ENCODE data around the gene TMEM151A. TPM values are rescaled to one million over a fixed set of nuclear protein-coding genes. Genes with fewer than 3 reads are reported as not detected.
A peak's percentile ranks its signal among the peaks of the same experiment; 100 is the strongest.

Gene TMEM151A
- total and polyA plus RNA-seq, 11 donors = 0.08 to 7.9 (median 0.12) TPM; not detected in 5

DNA sequence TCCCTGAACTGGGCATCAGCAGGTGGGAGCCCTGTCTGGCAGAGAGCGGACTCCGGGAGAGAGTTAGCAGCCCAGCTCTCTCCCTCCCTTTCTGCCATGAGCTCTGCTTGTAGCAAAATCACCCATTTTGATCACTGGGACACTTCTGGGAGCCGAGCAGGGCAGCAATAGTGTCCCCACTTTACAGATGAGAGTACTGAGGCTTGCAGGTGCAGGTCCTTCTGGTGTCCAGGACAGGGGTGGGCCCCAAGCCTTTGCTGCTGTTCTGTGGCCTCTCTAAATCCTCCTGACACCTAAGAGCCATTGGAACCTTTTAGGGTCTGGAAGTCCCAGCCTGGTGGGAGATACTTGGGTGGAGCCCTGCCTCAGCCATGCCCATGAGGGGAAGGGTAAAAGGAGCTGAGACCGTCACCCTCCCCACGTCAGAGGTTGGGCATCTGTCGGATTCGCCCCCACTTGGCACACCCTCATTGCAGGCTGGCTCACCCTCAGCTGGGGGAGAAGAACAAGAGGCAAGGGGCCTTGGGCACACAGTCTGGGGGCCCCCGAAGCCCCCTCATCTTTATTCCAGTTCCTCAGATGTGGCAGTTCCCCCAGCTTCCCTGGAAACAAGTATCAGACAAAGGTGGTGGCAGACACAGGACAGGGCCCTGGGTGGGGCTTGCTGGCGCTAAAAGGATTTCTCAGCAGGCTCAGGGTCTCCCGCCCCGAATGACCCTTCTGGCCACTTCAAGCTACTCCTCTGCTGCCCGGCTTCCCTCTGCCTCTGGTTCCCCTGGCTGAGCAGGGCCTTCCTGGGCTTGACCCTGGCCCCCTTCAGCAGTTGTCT lies 40.1 kb downstream of the TMEM151A start:
- no peaks in the 10 kb centered on the region for H3K27me3 ChIP-seq
- DNase-seq (peak in 2 of 5 donors; percentile 11 to 35), ATAC-seq (no peak)
- no peak overlapping the region for H3K27ac ChIP-seq
- no peaks in the 10 kb centered on the region for H3K9me3 ChIP-seq
- peaks cover 7 to 46% (median 36%) of the 10 kb centered on the region in 12 donors for H3K4me1 ChIP-seq
- peaks cover 0 to 19% (median 0%) of the 10 kb centered on the region in 9 donors for H3K36me3 ChIP-seq
- TF ChIP-seq POLR2A (IDR thresholded peaks at IDR 0.05) = no peak
- TF ChIP-seq, protein P1, sequence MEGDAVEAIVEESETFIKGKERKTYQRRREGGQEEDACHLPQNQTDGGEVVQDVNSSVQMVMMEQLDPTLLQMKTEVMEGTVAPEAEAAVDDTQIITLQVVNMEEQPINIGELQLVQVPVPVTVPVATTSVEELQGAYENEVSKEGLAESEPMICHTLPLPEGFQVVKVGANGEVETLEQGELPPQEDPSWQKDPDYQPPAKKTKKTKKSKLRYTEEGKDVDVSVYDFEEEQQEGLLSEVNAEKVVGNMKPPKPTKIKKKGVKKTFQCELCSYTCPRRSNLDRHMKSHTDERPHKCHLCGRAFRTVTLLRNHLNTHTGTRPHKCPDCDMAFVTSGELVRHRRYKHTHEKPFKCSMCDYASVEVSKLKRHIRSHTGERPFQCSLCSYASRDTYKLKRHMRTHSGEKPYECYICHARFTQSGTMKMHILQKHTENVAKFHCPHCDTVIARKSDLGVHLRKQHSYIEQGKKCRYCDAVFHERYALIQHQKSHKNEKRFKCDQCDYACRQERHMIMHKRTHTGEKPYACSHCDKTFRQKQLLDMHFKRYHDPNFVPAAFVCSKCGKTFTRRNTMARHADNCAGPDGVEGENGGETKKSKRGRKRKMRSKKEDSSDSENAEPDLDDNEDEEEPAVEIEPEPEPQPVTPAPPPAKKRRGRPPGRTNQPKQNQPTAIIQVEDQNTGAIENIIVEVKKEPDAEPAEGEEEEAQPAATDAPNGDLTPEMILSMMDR (IDR thresholded peaks at IDR 0.05) = no peak
- H3K4me3 ChIP-seq = no peak overlapping the region
- intact Hi-C loops (cut with DNase I) = no loop called here
- WGBS, 4 donors = 75 to 89% (median 83%) methylated on average over 11 to 12 of the region's 12 CpGs

DNA sequence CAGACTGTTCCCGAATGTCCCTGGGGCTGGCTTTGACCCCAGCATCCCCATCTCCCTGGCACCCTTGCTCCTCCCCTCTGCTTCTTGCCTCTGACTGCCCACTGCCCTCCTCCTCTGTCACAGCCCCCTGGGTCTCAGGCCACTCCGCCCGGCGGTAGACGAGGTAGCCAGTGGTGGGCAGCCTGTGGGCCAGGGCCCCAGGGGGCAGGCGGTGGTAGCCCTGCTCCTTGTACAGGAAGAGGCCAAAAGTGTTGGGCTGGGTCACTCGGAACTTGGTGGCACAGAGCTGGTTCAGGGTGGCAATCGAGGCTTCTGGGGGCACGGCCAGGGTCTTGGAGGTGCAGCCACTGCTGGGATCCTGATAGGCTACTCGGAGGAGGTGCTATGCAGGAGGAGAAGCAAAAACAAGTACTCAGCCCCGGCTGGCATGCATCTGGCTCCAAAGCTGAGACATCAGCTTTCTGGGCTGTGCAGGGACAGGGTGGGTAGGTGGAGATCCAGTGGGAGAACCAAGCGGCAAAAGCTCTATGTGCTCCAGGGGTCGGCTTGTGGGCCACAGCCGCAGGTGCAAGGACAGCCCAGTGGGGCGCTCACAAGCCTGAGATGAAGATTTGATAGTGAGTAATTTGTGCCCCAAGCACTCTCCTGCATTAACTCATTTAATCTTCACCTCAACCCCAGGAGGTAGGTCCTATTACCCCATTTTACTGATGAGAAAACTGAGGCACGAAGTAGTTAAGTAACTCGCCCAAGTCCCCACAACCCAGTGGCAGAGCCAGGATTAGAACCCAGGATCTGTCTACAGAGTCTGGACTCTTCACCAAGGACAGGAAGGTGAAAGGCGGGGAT lies 40.9 kb downstream of the TMEM151A start:
- 73 to 85% (median 81%) methylated on average over 17 to 18 of the region's 18 CpGs for WGBS, 4 donors
- DNase-seq (peak in 1 of 5 donors; percentile 10), ATAC-seq (no peak)
- Histone ChIP-seq H3K36me3 (peaks cover 0 to 25% (median 6%) of the 10 kb centered on the region in 9 donors), H3K4me1 (peaks cover 7 to 48% (median 32%) of the 10 kb centered on the region in 12 donors), H3K4me3 (no peak overlapping the region), H3K27ac (no peak overlapping the region), H3K27me3 (no peaks in the 10 kb centered on the region), H3K9me3 (no peaks in the 10 kb centered on the region)
- TF ChIP-seq, protein P1 (IDR thresholded peaks at IDR 0.05) = no peak
- no peak for TF ChIP-seq POLR2A (IDR thresholded peaks at IDR 0.05)
- intact Hi-C loops (cut with DNase I) = no loop called here

DNA sequence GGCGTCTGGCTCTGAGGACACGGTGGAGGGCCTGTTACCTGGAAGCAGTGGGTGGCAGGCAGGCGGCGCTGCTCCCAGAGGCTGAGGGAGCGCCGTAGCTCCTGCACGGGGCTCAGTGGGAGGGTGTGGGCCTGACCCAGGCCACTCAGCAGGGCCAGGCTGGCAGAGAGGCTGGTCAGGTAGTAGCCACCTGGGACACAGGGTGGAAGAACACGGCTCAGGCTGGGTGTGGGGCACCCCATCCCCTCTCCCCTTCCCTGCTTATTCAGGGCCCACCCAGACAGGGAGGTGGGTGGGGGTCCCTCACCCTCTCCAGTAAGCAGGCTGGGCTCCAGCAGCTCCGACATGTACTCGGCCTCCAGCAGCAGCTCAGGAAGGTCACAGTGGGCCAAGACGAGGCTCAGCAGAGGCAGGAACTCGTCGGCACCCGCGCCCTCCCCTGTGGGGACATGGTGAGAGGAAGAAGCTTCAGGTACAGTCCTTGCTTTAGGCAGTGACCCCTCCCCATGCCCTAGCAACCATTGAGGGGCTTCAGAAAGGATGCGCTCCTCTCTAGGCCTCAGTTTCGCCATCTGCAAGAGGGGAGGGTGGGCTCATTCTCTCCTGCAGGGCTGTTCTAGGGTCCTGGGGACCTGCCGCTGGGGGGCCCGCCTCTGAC lies 41.7 kb downstream of the TMEM151A start:
- Histone ChIP-seq H3K27ac (no peak overlapping the region), H3K9me3 (no peaks in the 10 kb centered on the region), H3K36me3 (peaks cover 0 to 31% (median 8%) of the 10 kb centered on the region in 9 donors), H3K27me3 (no peaks in the 10 kb centered on the region), H3K4me1 (peaks cover 7 to 43% (median 26%) of the 10 kb centered on the region in 12 donors), H3K4me3 (no peak overlapping the region)
- DNase-seq (peak in 2 of 5 donors; percentile 10 to 42), ATAC-seq (no peak)
- intact Hi-C loops (cut with DNase I) = no loop called here
- TF ChIP-seq, protein P1 (IDR thresholded peaks at IDR 0.05) = no peak
- TF ChIP-seq POLR2A (IDR thresholded peaks at IDR 0.05) = no peak
- WGBS, 4 donors = 88 to 93% (median 91%) methylated on average over 12 to 19 of the region's 19 CpGs
